Measurements from ENCODE around the gene ATP23.

The ATP23 gene

DNA sequence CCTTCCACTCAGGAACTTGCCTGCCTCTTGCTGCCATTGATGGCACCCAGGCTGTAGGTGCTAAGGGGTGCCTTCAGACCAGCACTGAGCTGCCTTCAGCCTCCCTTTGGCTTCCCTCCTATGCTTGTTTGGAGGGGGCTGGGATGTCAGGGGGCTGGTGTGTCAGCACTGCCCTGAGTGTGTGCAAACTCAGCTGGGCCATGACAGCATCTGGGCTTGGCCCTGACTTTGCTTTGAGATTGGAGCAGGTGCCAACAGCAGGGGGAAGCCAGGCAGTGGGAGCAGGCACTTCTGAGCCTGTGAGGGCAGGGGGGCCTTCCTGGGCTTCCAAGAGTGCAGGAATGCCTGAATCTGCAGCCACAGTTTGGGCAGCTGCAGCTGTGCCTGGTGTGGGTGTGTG, 56.9 kb downstream of the ATP23 start:
- no peaks in the 10 kb centered on the region for H3K27me3 Mint-ChIP-seq (ENCODE audit: low read depth)
- TF ChIP-seq CTCF (IDR thresholded peaks at IDR 0.05; ENCODE audit: unreplicated experiment in 3 of 3): no peak
- no peaks in the 10 kb centered on the region for H3K36me3 Mint-ChIP-seq (ENCODE audit: low read depth)
- H3K4me1 Mint-ChIP-seq: no peaks in the 10 kb centered on the region
- no peak overlapping the region for H3K4me3 Mint-ChIP-seq
- H3K9me3 Mint-ChIP-seq: peaks cover 41% of the 10 kb centered on the region
- H3K27ac Mint-ChIP-seq: no peak overlapping the region

DNA sequence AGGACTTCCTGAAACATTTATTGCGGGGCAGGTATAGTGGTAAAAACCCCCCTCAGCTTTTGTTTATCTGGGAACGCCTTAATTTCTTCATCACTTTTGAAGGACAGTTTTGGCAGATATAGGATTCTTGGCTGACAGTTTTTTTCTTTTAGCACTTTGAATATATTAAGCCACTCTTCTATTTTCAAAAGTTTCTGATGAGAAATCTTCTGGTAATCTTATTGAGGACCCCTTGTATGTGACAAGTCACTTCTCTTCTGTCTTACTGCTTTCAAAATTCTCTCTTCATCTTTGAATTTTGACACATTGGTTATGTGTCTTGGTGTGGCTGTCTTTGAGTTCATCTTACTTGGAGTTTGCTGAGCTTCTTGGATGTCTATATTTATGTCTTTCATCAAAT, 59.1 kb downstream of the ATP23 start:
- Mint-ChIP-seq H3K27me3 (ENCODE audit: low read depth) (no peaks in the 10 kb centered on the region), H3K27ac (no peak overlapping the region), H3K9me3 (peaks cover 41% of the 10 kb centered on the region), H3K36me3 (ENCODE audit: low read depth) (no peaks in the 10 kb centered on the region), H3K4me1 (no peaks in the 10 kb centered on the region), H3K4me3 (no peak overlapping the region)
- TF ChIP-seq CTCF (IDR thresholded peaks at IDR 0.05; ENCODE audit: unreplicated experiment in 3 of 3): no peak

- Mint-ChIP-seq H3K4me3 (no peak overlapping the region), H3K4me1 (peaks cover 10% of the 10 kb centered on the region)
- TF ChIP-seq CTCF (IDR thresholded peaks at IDR 0.05; ENCODE audit: unreplicated experiment in 3 of 3): no peak
Observed at GRCh38 chr12:58007875-58008274, 66.5 kb downstream of the ATP23 start.

GRCh38 chr12:58008634-58009033, 67.3 kb downstream of the ATP23 start:
- H3K4me3 Mint-ChIP-seq: no peak overlapping the region
- TF ChIP-seq CTCF (IDR thresholded peaks at IDR 0.05; ENCODE audit: unreplicated experiment in 3 of 3): no peak
- H3K27ac Mint-ChIP-seq: no peak overlapping the region
- H3K36me3 Mint-ChIP-seq (ENCODE audit: low read depth): no peaks in the 10 kb centered on the region
- peaks cover 10% of the 10 kb centered on the region for H3K4me1 Mint-ChIP-seq
- no peaks in the 10 kb centered on the region for H3K9me3 Mint-ChIP-seq
- no peaks in the 10 kb centered on the region for H3K27me3 Mint-ChIP-seq (ENCODE audit: low read depth)

More at GRCh38 chr12:58007875-58008274, 66.5 kb downstream of the ATP23 start:
- Mint-ChIP-seq H3K9me3 (no peaks in the 10 kb centered on the region), H3K27ac (no peak overlapping the region), H3K36me3 (ENCODE audit: low read depth) (no peaks in the 10 kb centered on the region), H3K27me3 (ENCODE audit: low read depth) (no peaks in the 10 kb centered on the region)
